Loucy (cell line): Measurements from ENCODE around the gene ZNF443.

Experiments
- EZH2phosphoT487 ChIP-seq: fragments of 200-600 bp; IDR thresholded peaks from 2 replicates; pipeline ENCODE4 v1.6.1; 2018; ENCODE audit warnings: antibody characterized with exemption, mild to moderate bottlenecking, moderate library complexity, borderline replicate concordance
- TF ChIP-seq, protein P1 (sequence below): fragments of 200-600 bp; sonication (generic); conservative IDR thresholded peaks from 2 replicates; pipeline ENCODE4 v1.5.1; 2014; ENCODE audit warnings: mild to moderate bottlenecking, antibody characterized with exemption, low read length

DNA sequence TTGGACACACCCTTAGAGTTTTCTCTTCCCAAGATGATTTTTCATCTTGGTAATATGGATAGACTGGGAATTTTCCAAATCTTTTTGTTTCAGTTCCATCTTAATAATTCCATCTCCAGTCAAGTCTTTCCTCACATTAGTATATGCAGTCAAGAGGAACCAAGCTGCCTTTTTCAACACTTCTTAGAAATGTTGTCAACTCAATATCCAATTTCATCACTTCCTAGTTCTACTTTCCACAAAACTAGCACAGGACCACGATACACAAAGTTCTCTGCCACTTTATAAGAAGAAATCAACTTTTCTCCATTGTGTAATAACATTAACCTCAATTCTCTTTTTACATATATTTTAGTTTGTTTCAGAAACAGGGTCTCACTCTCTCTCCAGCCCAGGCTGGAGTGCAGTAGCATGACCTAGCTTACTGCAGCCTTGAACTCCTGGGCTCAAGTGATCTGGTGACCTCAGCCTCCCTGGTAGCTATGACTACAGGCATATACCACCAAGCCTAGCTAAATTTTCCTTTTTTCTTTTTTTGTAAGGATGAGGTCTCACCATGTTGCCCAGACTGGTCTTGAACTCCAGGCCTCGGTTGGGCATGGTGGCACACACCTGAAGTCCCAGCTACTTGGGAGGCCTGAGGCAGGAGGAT, 15.5 kb downstream of the ZNF443 start:
- no peak for TF ChIP-seq EZH2phosphoT487
- TF ChIP-seq, protein P1, sequence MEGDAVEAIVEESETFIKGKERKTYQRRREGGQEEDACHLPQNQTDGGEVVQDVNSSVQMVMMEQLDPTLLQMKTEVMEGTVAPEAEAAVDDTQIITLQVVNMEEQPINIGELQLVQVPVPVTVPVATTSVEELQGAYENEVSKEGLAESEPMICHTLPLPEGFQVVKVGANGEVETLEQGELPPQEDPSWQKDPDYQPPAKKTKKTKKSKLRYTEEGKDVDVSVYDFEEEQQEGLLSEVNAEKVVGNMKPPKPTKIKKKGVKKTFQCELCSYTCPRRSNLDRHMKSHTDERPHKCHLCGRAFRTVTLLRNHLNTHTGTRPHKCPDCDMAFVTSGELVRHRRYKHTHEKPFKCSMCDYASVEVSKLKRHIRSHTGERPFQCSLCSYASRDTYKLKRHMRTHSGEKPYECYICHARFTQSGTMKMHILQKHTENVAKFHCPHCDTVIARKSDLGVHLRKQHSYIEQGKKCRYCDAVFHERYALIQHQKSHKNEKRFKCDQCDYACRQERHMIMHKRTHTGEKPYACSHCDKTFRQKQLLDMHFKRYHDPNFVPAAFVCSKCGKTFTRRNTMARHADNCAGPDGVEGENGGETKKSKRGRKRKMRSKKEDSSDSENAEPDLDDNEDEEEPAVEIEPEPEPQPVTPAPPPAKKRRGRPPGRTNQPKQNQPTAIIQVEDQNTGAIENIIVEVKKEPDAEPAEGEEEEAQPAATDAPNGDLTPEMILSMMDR = no peak
